Measurements from ENCODE around the gene PLA2G2D. TPM values are rescaled to one million over a fixed set of nuclear protein-coding genes. Genes with fewer than 3 reads are reported as not detected.
A peak's percentile ranks its signal among the peaks of the same experiment; 100 is the strongest.

The PLA2G2D gene
- total RNA-seq, 2 donors from 2014 or later: not detected

- no peaks in the 10 kb centered on the region for H3K4me1 ChIP-seq
- no peak overlapping the region for H3K4me3 ChIP-seq
- TF ChIP-seq POLR2A (IDR thresholded peaks at IDR 0.05) (no peak), CTCF (IDR thresholded peaks at IDR 0.05) (no peak)
- no peak overlapping the region for H3K27ac ChIP-seq
- no peak for DNase-seq
- no peaks in the 10 kb centered on the region for H3K27me3 ChIP-seq
- WGBS, 2 donors: 72 to 79% methylated on average over 7 of the region's 7 CpGs
- no peaks in the 10 kb centered on the region for H3K9me3 ChIP-seq
- no peaks in the 10 kb centered on the region for H3K36me3 ChIP-seq (replicated peaks in 1 of 2; ENCODE audit: insufficient read depth in 1 of 2, low read depth in 2 of 2)
- intact Hi-C loops (cut with DNase I): no loop called here
- ATAC-seq: no peak
Measured at GRCh38 chr1:20096840-20097447, 22.4 kb downstream of the PLA2G2D start.

DNA sequence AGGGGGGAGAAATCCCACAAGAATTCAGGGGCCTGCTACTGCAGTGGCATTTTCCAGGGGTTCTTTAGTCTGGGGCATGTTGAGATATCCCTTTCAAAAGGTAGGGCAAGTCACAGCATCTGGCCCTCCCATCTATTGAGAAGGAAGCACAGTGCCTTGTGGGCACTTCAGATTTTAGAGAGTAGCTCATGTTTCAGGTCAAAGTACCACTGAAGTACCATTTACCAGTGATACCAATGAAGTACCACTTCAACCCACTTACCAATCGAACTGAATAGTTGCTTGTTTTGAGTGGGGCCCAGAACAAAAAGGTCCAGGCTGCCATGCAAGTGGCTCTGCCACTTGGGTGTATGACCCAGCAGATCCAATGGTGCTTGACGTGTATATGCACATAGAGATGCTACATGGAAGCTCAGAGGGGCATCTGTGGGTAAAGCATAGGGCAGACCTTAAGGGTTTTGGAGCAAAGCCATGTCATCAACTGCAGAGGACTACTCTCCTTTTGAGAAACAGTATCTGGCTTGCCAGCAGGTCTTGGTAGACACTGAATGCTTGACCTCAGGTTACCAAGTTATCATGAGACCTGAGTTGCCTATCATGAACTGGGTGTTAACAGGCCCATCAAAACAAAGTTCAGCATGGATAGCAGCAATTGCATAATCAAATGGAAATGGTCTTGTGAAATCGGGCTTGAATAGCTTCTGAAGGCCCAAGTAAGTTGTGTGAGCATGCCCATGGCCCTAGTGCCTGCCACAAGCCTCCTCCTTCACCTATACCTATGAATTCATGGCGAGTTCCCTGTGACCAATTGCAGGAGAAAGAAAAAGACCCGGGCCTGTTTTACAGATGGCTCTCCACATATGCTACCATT, 23.5 kb downstream of the PLA2G2D start:
- 51 to 60% methylated on average over 4 to 5 of the region's 5 CpGs for WGBS, 2 donors
- H3K9me3 ChIP-seq: no peaks in the 10 kb centered on the region
- H3K27ac ChIP-seq: no peak overlapping the region
- intact Hi-C loops (cut with DNase I): no loop called here
- H3K36me3 ChIP-seq (replicated peaks in 1 of 2; ENCODE audit: insufficient read depth in 1 of 2, low read depth in 2 of 2): no peaks in the 10 kb centered on the region
- no peak for TF ChIP-seq CTCF (IDR thresholded peaks at IDR 0.05)
- no peak for TF ChIP-seq POLR2A (IDR thresholded peaks at IDR 0.05)
- ATAC-seq: no peak
- H3K4me3 ChIP-seq: no peak overlapping the region
- no peaks in the 10 kb centered on the region for H3K27me3 ChIP-seq
- no peak for DNase-seq
- H3K4me1 ChIP-seq: no peaks in the 10 kb centered on the region

- no peaks in the 10 kb centered on the region for H3K27me3 ChIP-seq
- peak in 3 of 4 donors; percentile 28 to 44 (median 29) for DNase-seq
- no peak overlapping the region for H3K4me3 ChIP-seq
- no peaks in the 10 kb centered on the region for H3K36me3 ChIP-seq (replicated peaks in 1 of 2; ENCODE audit: insufficient read depth in 1 of 2, low read depth in 2 of 2)
- WGBS, 2 donors: 61 to 78% methylated on average over 3 to 5 of the region's 5 CpGs
- H3K9me3 ChIP-seq: no peaks in the 10 kb centered on the region
- intact Hi-C loops (cut with DNase I): no loop called here
- no peak for TF ChIP-seq CTCF (IDR thresholded peaks at IDR 0.05)
- TF ChIP-seq POLR2A (IDR thresholded peaks at IDR 0.05): no peak
- no peak overlapping the region for H3K27ac ChIP-seq
- H3K4me1 ChIP-seq: no peaks in the 10 kb centered on the region
- ATAC-seq: peak; percentile 59
Measured at GRCh38 chr1:20093940-20094391, 25.4 kb downstream of the PLA2G2D start.

DNA sequence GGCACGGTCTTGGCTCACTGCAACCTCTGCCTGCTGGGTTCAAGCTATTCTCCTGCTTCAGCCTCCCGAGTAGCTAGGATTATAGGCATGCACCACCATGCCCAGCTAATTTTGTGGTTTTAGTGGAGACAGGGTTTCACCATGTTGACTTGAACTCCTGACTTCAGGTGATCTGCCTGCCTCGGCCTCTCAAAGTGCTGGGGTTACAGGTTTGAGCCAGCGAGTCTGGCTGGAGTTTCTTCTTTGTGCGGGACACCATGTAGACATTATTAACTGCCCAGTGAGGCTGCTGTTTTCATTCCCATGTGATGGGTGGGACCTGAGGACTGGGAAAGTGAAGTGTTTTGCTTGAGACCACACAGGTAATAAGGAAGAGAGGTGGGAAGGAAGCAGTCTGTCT, 26.0 kb downstream of the PLA2G2D start:
- Histone ChIP-seq H3K9me3 (no peaks in the 10 kb centered on the region), H3K4me3 (no peak overlapping the region), H3K36me3 (replicated peaks in 1 of 2; ENCODE audit: insufficient read depth in 1 of 2, low read depth in 2 of 2) (no peaks in the 10 kb centered on the region), H3K27me3 (no peaks in the 10 kb centered on the region), H3K4me1 (no peaks in the 10 kb centered on the region), H3K27ac (no peak overlapping the region)
- no peak for ATAC-seq
- TF ChIP-seq CTCF (IDR thresholded peaks at IDR 0.05) (no peak), POLR2A (IDR thresholded peaks at IDR 0.05) (no peak)
- no peak for DNase-seq
- 60 to 74% methylated on average over 5 of the region's 5 CpGs for WGBS, 2 donors
- intact Hi-C loops (cut with DNase I): no loop called here

All from body of pancreas (tissue), 4 donors.